ENCODE measurements around the gene CCDC33.

Gene CCDC33

GRCh38 chr15:74383695-74384565 lies 147.8 kb downstream of the CCDC33 start:
- Histone ChIP-seq H3K9me3 (ENCODE audit: control insufficient read depth, low read length) (no peaks in the 10 kb centered on the region), H3K36me3 (ENCODE audit: control insufficient read depth, insufficient read depth, low read length, severe bottlenecking) (no peaks in the 10 kb centered on the region), H3K4me3 (ENCODE audit: low read length) (no peak overlapping the region), H3K27me3 (replicated peaks; ENCODE audit: control insufficient read depth, insufficient read depth, low read length) (no peaks in the 10 kb centered on the region), H3K9ac (ENCODE audit: low read length) (no peak overlapping the region), H3K4me1 (ENCODE audit: control insufficient read depth, insufficient read depth, low read length) (peaks cover 9% of the 10 kb centered on the region)
- DNase-seq (ENCODE audit: low read depth) = no peak

- H3K36me3 ChIP-seq (ENCODE audit: control insufficient read depth, insufficient read depth, low read length, severe bottlenecking) = no peaks in the 10 kb centered on the region
- no peak overlapping the region for H3K9ac ChIP-seq (ENCODE audit: low read length)
- H3K4me3 ChIP-seq (ENCODE audit: low read length) = no peak overlapping the region
- DNase-seq (ENCODE audit: low read depth) = no peak
- no peaks in the 10 kb centered on the region for H3K9me3 ChIP-seq (ENCODE audit: control insufficient read depth, low read length)
- peaks cover 9% of the 10 kb centered on the region for H3K4me1 ChIP-seq (ENCODE audit: control insufficient read depth, insufficient read depth, low read length)
- H3K27me3 ChIP-seq (replicated peaks; ENCODE audit: control insufficient read depth, insufficient read depth, low read length) = no peaks in the 10 kb centered on the region
Measured at GRCh38 chr15:74384566-74384880, 148.4 kb downstream of the CCDC33 start.

- no peak for DNase-seq (ENCODE audit: low read depth)
- Histone ChIP-seq H3K4me3 (ENCODE audit: low read length) (no peak overlapping the region), H3K36me3 (ENCODE audit: control insufficient read depth, insufficient read depth, low read length, severe bottlenecking) (no peaks in the 10 kb centered on the region), H3K4me1 (ENCODE audit: control insufficient read depth, insufficient read depth, low read length) (peaks cover 9% of the 10 kb centered on the region), H3K9ac (ENCODE audit: low read length) (no peak overlapping the region), H3K27me3 (replicated peaks; ENCODE audit: control insufficient read depth, insufficient read depth, low read length) (no peaks in the 10 kb centered on the region), H3K9me3 (ENCODE audit: control insufficient read depth, low read length) (no peaks in the 10 kb centered on the region)
Measured at GRCh38 chr15:74384881-74385643, 148.9 kb downstream of the CCDC33 start.

GRCh38 chr15:74385733-74386132 lies 149.6 kb downstream of the CCDC33 start:
- H3K9ac ChIP-seq (ENCODE audit: low read length) = no peak overlapping the region
- DNase-seq (ENCODE audit: low read depth) = no peak
- no peaks in the 10 kb centered on the region for H3K27me3 ChIP-seq (replicated peaks; ENCODE audit: control insufficient read depth, insufficient read depth, low read length)
- peaks cover 9% of the 10 kb centered on the region for H3K4me1 ChIP-seq (ENCODE audit: control insufficient read depth, insufficient read depth, low read length)
- H3K4me3 ChIP-seq (ENCODE audit: low read length) = no peak overlapping the region
- no peaks in the 10 kb centered on the region for H3K36me3 ChIP-seq (ENCODE audit: control insufficient read depth, insufficient read depth, low read length, severe bottlenecking)
- H3K9me3 ChIP-seq (ENCODE audit: control insufficient read depth, low read length) = no peaks in the 10 kb centered on the region

Measured in adipocyte (in vitro differentiated cells).